ENCODE data around the gene ZNF91. TPM values are rescaled to one million over a fixed set of nuclear protein-coding genes. Genes with fewer than 3 reads are reported as not detected.
"Not testable (repeated sequence)": the region's sequence is repeated elsewhere in the genome, so short reads cannot be mapped to it uniquely, and the experiment has no call there.

Gene ZNF91
- total RNA-seq, 1 donor from 2014 or later, result 52.4 TPM

GRCh38 chr19:23436318-23436717 lies 41.0 kb upstream of the ZNF91 start:
- Histone ChIP-seq H3K36me3 (ENCODE audit: insufficient read depth, low read length) (no peaks in the 10 kb centered on the region), H3K4me2 (ENCODE audit: low read length) (no peak overlapping the region), H3K27me3 (ENCODE audit: insufficient read depth, low read length) (no peaks in the 10 kb centered on the region), H3K9ac (ENCODE audit: low read length) (no peak overlapping the region), H3K4me1 (ENCODE audit: insufficient read depth, low read length) (no peaks in the 10 kb centered on the region), H3K27ac (ENCODE audit: low read depth, low read length) (no peak overlapping the region), H3K4me3 (ENCODE audit: insufficient read depth, low read depth, low read length) (no peak overlapping the region), H3K9me3 (ENCODE audit: insufficient read depth, low read depth, low read length) (peaks cover 10% of the 10 kb centered on the region), H4K20me1 (ENCODE audit: insufficient read depth, low read length) (no peaks in the 10 kb centered on the region), H2AFZ (ENCODE audit: low read depth, low read length) (no peak overlapping the region), H3K79me2 (ENCODE audit: insufficient read depth, low read length) (no peaks in the 10 kb centered on the region)
- Mint-ChIP-seq H3K4me1 (ENCODE audit: low read depth, unreplicated experiment) (no peaks in the 10 kb centered on the region), H3K9me3 (ENCODE audit: unreplicated experiment) (peaks cover 24% of the 10 kb centered on the region), H3K27me3 (ENCODE audit: low read depth, unreplicated experiment) (no peaks in the 10 kb centered on the region), H3K36me3 (ENCODE audit: low read depth, unreplicated experiment) (no peaks in the 10 kb centered on the region), H3K4me3 (ENCODE audit: unreplicated experiment) (no peak overlapping the region), H3K27ac (ENCODE audit: unreplicated experiment) (no peak overlapping the region)
- no peak for FAIRE-seq
- DNase-seq (ENCODE audit: low read depth), result no peak
- TF ChIP-seq EZH2 (IDR thresholded peaks at IDR 0.05; ENCODE audit: insufficient read depth, low read length), result no peak
- no peak for TF ChIP-seq CTCF (IDR thresholded peaks at IDR 0.05; ENCODE audit: insufficient read depth, low read depth, low read length)

DNA sequence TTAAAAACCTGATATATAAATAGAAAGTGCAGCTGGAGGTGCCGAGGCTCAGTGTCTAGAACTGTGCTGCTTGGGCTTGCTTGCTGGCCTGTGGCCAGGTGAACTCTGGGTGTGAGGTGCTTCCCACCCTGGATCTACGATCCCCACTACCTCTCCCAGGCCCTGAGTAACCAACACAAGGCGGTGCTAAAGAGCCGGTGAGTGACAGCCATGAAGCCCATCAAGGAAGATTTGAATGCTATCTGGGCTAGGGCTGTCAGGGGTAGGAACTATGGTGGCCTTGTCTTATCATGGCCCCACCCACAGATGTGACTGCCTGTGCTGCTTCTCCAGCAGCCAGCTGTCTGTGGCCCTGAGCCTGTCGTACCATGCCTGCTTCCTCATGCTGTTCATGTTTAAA lies 25.6 kb upstream of the ZNF91 start:
- no peak overlapping the region for H3K9ac ChIP-seq (ENCODE audit: low read length)
- H3K27me3 Mint-ChIP-seq (ENCODE audit: low read depth, unreplicated experiment), result no peaks in the 10 kb centered on the region
- no peaks in the 10 kb centered on the region for H3K79me2 ChIP-seq (ENCODE audit: insufficient read depth, low read length)
- H3K36me3 Mint-ChIP-seq (ENCODE audit: low read depth, unreplicated experiment), result no peaks in the 10 kb centered on the region
- no peaks in the 10 kb centered on the region for H4K20me1 ChIP-seq (ENCODE audit: insufficient read depth, low read length)
- no peak overlapping the region for H3K4me3 ChIP-seq (ENCODE audit: insufficient read depth, low read depth, low read length)
- TF ChIP-seq CTCF (IDR thresholded peaks at IDR 0.05; ENCODE audit: insufficient read depth, low read depth, low read length) (no peak), EZH2 (IDR thresholded peaks at IDR 0.05; ENCODE audit: insufficient read depth, low read length) (no peak)
- H3K36me3 ChIP-seq (ENCODE audit: insufficient read depth, low read length), result no peaks in the 10 kb centered on the region
- no peak overlapping the region for H3K27ac ChIP-seq (ENCODE audit: low read depth, low read length)
- peaks cover 6% of the 10 kb centered on the region for H3K9me3 Mint-ChIP-seq (ENCODE audit: unreplicated experiment)
- H3K9me3 ChIP-seq (ENCODE audit: insufficient read depth, low read depth, low read length), result peaks cover 3% of the 10 kb centered on the region
- no peaks in the 10 kb centered on the region for H3K4me1 ChIP-seq (ENCODE audit: insufficient read depth, low read length)
- no peaks in the 10 kb centered on the region for H3K27me3 ChIP-seq (ENCODE audit: insufficient read depth, low read length)
- FAIRE-seq (no peak), DNase-seq (ENCODE audit: low read depth) (no peak)
- no peak overlapping the region for H2AFZ ChIP-seq (ENCODE audit: low read depth, low read length)
- no peak overlapping the region for H3K27ac Mint-ChIP-seq (ENCODE audit: unreplicated experiment)
- no peak overlapping the region for H3K4me3 Mint-ChIP-seq (ENCODE audit: unreplicated experiment)
- no peak overlapping the region for H3K4me2 ChIP-seq (ENCODE audit: low read length)
- no peaks in the 10 kb centered on the region for H3K4me1 Mint-ChIP-seq (ENCODE audit: low read depth, unreplicated experiment)

- H2AFZ ChIP-seq (ENCODE audit: low read depth, low read length); H3K36me3 Mint-ChIP-seq (ENCODE audit: low read depth, unreplicated experiment); H3K27me3 Mint-ChIP-seq (ENCODE audit: low read depth, unreplicated experiment); H3K79me2 ChIP-seq (ENCODE audit: insufficient read depth, low read length); H3K4me1 ChIP-seq (ENCODE audit: insufficient read depth, low read length); H3K27me3 ChIP-seq (ENCODE audit: insufficient read depth, low read length); H3K9ac ChIP-seq (ENCODE audit: low read length); DNase-seq (ENCODE audit: low read depth); H3K36me3 ChIP-seq (ENCODE audit: insufficient read depth, low read length); H3K4me3 ChIP-seq (ENCODE audit: insufficient read depth, low read depth, low read length); H3K4me2 ChIP-seq (ENCODE audit: low read length); H4K20me1 ChIP-seq (ENCODE audit: insufficient read depth, low read length); FAIRE-seq; H3K9me3 ChIP-seq (ENCODE audit: insufficient read depth, low read depth, low read length); H3K27ac ChIP-seq (ENCODE audit: low read depth, low read length); H3K9me3 Mint-ChIP-seq (ENCODE audit: unreplicated experiment); H3K4me1 Mint-ChIP-seq (ENCODE audit: low read depth, unreplicated experiment); H3K27ac Mint-ChIP-seq (ENCODE audit: unreplicated experiment); H3K4me3 Mint-ChIP-seq (ENCODE audit: unreplicated experiment): not testable (repeated sequence)
Observed at GRCh38 chr19:23419261-23419660, 24.0 kb upstream of the ZNF91 start.
